Occipital lobe (tissue), 2 donors: ENCODE results near the gene RASGRF2. TPM values are rescaled to one million over a fixed set of nuclear protein-coding genes. Genes with fewer than 3 reads are reported as not detected.
A peak's percentile ranks its signal among the peaks of the same experiment; 100 is the strongest.

Experiments
- DNase-seq: peaks from one replicate; lab custom pipeline; 2025; lab: John Stamatoyannopoulos, UW
- total RNA-seq: library from RNA; depleted of rRNA; stranded (reverse); fragments of >200 nt; gene quantifications from one replicate; pipeline ENCODE4 v1.2.3, GENCODE V29; 2014

RASGRF2 gene
- total RNA-seq, 1 donor from 2014 or later = 20.0 TPM

DNA sequence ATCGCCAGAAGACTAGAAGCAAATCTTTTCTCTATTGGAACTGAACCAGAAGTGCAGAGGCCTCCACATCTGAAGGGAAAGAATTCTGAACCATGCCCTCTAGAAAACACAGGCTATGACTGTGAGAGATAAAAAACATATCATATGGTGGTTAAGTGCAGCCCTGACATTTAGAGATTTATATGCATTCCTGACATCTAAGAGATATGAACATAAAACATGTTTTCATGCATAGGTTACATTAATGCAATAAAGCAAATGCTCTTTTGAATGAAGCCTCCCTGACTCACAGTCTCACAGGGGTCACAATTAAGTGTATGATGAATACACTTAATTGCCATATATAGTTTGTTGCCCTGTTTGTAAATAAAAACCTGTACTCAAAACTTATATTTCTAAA is 244.0 kb downstream of the RASGRF2 start:
- DNase-seq = no peak

- DNase-seq = no peak
Observed at GRCh38 chr5:81205058-81205457, 244.9 kb downstream of the RASGRF2 start.

- no peak for DNase-seq
Observed at GRCh38 chr5:81207009-81207408, 246.8 kb downstream of the RASGRF2 start.

DNA sequence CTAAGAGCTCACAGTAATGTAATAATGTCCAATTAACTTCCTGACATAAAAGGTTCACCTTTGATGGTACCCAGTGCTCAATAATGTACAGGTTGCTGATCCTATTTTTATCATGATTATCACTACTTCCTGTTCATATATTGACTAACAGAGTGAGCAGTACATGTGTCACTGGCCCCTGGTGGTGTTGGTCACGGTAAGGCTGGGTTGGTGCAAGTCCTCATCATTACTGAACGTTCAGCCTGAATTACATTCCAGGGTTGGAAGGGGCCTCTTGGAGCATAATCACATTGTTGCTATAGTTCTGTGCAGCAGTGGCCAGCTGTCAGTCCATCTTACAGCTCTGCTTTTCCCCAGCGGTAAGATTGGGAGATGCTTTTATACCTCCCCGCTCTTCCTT is 248.7 kb downstream of the RASGRF2 start:
- DNase-seq = no peak

DNA sequence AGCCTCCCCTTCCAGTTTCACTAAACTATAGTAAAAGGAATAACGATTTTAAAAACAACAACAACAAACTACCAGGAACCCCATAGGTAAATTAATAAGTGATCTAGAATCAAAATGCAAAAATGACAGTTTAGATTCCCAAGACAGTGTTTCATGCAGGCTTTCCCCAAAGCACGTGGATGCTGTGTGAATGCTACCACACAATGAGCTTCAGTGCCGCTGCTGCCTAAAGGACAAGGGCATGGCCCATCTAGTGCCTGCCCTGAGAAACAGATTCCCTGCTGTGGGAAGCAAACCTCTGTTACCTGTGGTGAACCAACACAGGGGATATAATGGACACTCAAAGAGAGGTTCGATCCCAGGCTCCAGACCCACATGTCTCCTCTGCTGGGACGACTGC is 249.2 kb downstream of the RASGRF2 start:
- no peak for DNase-seq

DNA sequence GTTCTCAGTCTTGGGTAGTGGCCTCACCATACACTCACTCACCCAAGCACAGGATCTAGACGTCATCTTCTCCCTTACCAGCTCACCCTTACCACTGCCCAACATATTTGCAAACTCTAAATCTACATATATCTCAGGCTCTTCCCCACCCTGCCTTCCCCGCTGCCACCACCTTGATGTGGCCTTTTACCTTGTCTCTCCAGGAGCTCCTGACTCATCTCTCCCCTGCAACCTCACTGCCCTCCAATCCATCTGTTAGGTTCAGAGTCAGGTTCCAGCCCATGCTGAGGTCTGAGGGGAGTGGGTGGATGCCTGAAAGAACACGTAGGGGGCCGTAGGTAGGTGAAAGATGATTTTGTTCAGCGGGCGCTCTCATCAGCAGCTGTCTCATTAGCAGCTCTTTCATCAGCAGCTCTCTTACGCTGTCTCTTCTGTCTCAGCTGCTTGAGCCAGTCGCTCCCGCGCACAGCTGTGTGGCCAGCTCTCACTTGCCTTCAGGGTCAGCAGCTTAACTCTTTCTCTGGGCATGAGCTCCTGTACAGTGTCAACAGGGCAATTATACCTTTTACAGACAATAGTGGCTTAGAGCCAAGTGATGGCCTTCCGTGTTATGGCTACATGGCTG is 249.8 kb downstream of the RASGRF2 start:
- DNase-seq = no peak

- DNase-seq = no peak
Observed at GRCh38 chr5:81212211-81212751, 252.1 kb downstream of the RASGRF2 start.

- no peak for DNase-seq
Observed at GRCh38 chr5:81213070-81213469, 252.9 kb downstream of the RASGRF2 start.

DNA sequence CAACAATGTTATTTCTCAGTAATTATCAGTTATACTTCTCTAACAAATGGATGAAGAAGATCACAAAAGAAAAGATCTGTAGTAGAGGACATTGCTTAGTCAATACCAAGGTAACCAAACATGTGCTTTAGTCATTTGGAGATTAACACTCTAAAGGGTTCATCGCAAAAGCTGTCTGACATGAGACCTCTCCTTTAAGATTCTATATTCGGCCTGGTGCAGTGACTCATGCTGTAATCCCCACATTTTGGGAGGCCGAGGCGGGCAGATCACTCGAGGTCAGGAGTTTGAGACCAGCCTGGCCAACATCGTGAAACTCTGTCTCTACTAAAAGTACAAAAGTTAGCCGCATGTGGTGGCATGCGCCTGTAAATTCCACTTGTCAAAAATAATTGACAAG is 254.7 kb downstream of the RASGRF2 start:
- no peak for DNase-seq

DNA sequence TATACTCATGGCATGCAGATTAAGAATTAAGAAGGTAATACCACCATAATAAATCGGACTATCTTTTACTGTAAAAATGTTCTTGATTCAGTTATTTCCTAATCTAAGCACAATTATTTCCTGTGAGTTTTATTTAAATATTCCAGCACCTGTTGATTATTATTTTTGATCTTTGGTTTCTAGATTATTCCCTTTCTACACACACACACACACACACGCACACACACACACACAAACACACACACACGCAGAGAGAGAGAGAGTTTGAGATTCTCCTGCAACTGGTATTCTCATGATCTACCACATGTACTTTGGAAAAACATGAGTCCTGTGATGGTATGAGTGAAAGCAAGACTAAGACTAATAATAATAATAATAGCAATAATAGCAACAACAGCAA is 256.0 kb downstream of the RASGRF2 start:
- no peak for DNase-seq

- DNase-seq = no peak
Observed at GRCh38 chr5:81219389-81219788, 259.2 kb downstream of the RASGRF2 start.

GRCh38 chr5:81222285-81222684 is 262.1 kb downstream of the RASGRF2 start:
- DNase-seq = no peak

- DNase-seq = no peak
Observed at GRCh38 chr5:81225463-81225862, 265.3 kb downstream of the RASGRF2 start.

GRCh38 chr5:81226286-81226685 is 266.1 kb downstream of the RASGRF2 start:
- DNase-seq = no peak

DNA sequence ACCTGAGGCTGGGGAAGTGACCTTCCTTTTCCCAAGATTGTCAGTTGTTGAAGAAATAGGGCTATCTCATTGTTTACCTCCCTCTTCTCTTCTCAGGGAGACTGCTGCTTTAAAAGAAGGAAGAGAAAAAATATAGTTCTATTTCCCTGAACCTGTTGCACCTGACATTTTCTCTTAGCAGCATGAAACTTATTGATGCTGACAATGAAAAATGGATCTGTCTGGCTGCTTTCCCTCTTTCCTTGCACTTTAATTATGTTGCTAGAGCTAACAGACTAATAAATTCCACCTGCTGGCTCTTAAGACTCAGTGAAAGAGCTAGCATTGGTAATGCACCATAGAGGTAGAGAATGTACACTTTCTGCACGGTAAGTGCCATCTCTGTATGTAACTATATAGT is 266.8 kb downstream of the RASGRF2 start:
- no peak for DNase-seq

DNA sequence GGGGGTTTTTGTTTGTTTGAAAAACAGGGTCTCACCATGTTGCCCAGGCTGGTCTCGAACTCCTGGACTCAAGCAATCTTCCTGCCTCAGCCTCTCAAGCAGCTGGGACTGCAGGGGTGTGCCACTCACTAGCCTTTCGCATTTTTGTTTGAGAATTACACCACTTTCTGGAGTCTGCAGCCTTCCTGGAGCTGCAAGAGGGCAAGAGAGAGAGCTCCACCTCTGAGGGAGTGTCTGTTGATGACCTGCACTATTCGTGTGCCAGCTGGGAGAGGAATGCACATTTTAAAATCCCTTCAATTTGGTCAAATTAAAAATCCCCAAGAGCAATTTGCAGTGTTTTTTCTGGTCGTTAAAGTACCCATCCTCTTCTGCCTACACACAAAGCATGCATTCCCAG is 267.9 kb downstream of the RASGRF2 start:
- no peak for DNase-seq

DNA sequence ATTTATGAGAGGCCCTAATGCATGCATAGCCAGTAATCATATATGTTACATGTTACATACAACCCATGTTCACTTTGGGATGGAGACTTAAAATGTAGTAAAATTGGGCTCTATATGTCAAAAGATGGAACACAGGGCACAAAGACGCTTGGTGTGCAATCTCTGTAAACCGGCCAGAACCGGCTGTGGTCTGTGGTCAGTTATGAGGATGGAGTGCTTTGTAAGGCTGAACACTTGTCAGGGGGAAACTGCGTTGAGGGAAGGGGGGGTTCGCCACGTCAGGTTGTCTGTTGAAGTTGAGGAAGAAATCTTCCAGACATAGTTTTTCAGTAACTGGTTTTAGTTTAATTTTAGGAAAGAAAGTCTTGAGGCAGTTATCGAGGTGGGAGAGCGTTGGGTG is 270.3 kb downstream of the RASGRF2 start:
- DNase-seq = no peak

- DNase-seq = peak; percentile 24
Observed at GRCh38 chr5:81232464-81233079, 272.4 kb downstream of the RASGRF2 start.

GRCh38 chr5:81233080-81233634 is 273.0 kb downstream of the RASGRF2 start, which contains the start of gene CKMT2:
Gene CKMT2 (plus strand): TSS chr5:81233322. CDS start chr5:81251133, 17,811 bp downstream.
- DNase-seq = peak; percentile 24

GRCh38 chr5:81234299-81234698 is 274.1 kb downstream of the RASGRF2 start:
- DNase-seq = no peak

GRCh38 chr5:81234801-81235200 is 274.6 kb downstream of the RASGRF2 start:
- no peak for DNase-seq

DNA sequence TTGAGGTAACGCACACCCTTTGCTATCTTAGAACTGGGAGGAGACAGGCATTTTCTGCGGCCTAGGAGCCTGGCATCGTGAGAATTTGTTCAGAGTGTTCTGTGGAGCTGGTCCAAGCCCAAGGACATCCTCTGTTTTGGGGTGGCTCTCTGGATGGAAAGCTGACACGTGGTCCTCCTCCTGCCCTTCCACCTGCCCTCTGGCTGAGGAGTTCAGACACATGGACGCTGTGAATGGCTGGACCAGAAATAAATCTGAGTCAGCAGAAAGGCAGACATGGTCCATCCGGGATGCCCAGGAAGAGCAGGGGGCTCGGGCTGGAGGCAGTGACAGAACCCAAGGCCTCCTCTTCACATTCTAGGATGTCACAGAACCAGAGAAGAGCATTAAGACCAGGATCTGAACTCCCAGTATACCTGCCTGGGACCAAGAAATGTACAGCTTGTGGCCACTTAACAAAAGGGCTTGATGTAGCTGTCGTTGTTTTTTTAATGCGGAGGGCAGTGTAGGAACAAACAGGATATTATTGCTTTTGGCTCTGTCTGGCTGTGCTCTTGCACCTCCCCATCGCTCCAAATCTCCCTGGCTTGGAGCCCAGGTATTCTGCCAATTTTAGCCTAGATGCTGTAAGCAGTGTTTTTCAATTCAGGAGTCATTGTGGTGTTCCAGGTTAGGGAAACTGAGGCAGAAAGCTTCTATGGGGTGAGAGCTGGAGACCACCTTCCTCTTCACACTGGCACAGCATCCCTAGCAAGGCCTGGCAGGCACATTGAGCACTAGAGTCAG is 275.3 kb downstream of the RASGRF2 start:
- no peak for DNase-seq
